Measurements from ENCODE around the gene SLC31A1.

GRCh38 chr9:113221003-113221799 lies at the start of gene SLC31A1, which contains the start of gene FKBP15:
- TF ChIP-seq CTCF (IDR thresholded peaks at IDR 0.05; ENCODE audit: low read depth, low read length) (no peak), EZH2phosphoT487 (IDR thresholded peaks at IDR 0.05; ENCODE audit: low read depth) (no peak)

All from OCI-LY3 (cell line).